Measurements from ENCODE around the gene ANGEL1. TPM values are rescaled to one million over a fixed set of nuclear protein-coding genes. Genes with fewer than 3 reads are reported as not detected.

The ANGEL1 gene
- total RNA-seq, 2 experiments from 2014 or later, result 17.6 to 33.7 TPM

- H3K36me3 ChIP-seq (ENCODE audit: insufficient read depth, low read length), result peaks cover 14% of the 10 kb centered on the region; the same call in 1 of the 2 replicates
- CTCF ChIA-PET (ENCODE audit: unreplicated experiment), result interaction anchor here (0.7 kb wide), 1 partner anchor 701 kb away, joined by 3 read pairs; no protein-coding TSS in a partner anchor
- H3K27ac ChIP-seq (ENCODE audit: low read depth, low read length, poor library complexity, severe bottlenecking), result no peak overlapping the region
- no peaks in the 10 kb centered on the region for H3K9me3 ChIP-seq (ENCODE audit: low read length)
- H3K4me3 ChIP-seq (ENCODE audit: low read depth, low read length, poor library complexity, severe bottlenecking), result no peak overlapping the region
- H3K4me1 ChIP-seq (ENCODE audit: insufficient read depth, low read length, poor library complexity, severe bottlenecking), result no peaks in the 10 kb centered on the region
- H2AFZ ChIP-seq (ENCODE audit: low read length), result no peak overlapping the region
- H3K9me2 ChIP-seq (ENCODE audit: insufficient read depth, low read length), result no peaks in the 10 kb centered on the region
- intact Hi-C loops (cut with micrococcal nuclease; ENCODE audit: unreplicated experiment), result no loop called here
- TF ChIP-seq EZH2phosphoT487 (IDR thresholded peaks at IDR 0.05; ENCODE audit: borderline replicate concordance, low read depth, low read length) (no peak), CTCF (conservative IDR thresholded peaks at IDR 0.05; ENCODE audit: low read length) (no peak)
- no peaks in the 10 kb centered on the region for H3K79me2 ChIP-seq (ENCODE audit: insufficient read depth, low read depth, low read length)
- H3K4me2 ChIP-seq (ENCODE audit: low read length), result no peak overlapping the region
- H4K20me1 ChIP-seq (ENCODE audit: insufficient read depth, low read length), result no peaks in the 10 kb centered on the region
- no TSS peak for BruUV-seq (replicated peaks)
- POLR2A ChIA-PET, result interaction anchor here (0.9 to 1.4 kb wide), 2 partner anchors 12 to 30 kb away, joined by 3 to 6 read pairs; no protein-coding TSS in a partner anchor
- DNase-seq (ENCODE audit: low spot score), result no peak
Measured at GRCh38 chr14:76780875-76781647, 31.6 kb downstream of the ANGEL1 start.

- Histone ChIP-seq H3K4me3 (ENCODE audit: low read depth, low read length, poor library complexity, severe bottlenecking) (no peak overlapping the region), H4K20me1 (ENCODE audit: insufficient read depth, low read length) (no peaks in the 10 kb centered on the region), H2AFZ (ENCODE audit: low read length) (no peak overlapping the region), H3K9me2 (ENCODE audit: insufficient read depth, low read length) (no peaks in the 10 kb centered on the region), H3K79me2 (ENCODE audit: insufficient read depth, low read depth, low read length) (no peaks in the 10 kb centered on the region), H3K27ac (ENCODE audit: low read depth, low read length, poor library complexity, severe bottlenecking) (no peak overlapping the region), H3K36me3 (ENCODE audit: insufficient read depth, low read length) (peaks cover 8% of the 10 kb centered on the region; the same call in 1 of the 2 replicates), H3K9me3 (ENCODE audit: low read length) (no peaks in the 10 kb centered on the region), H3K4me2 (ENCODE audit: low read length) (no peak overlapping the region), H3K4me1 (ENCODE audit: insufficient read depth, low read length, poor library complexity, severe bottlenecking) (no peaks in the 10 kb centered on the region)
- intact Hi-C loops (cut with micrococcal nuclease; ENCODE audit: unreplicated experiment), result no loop called here
- ChIA-PET POLR2A (interaction anchor here (0.9 to 1.4 kb wide), 2 partner anchors 11 to 30 kb away, joined by 3 to 6 read pairs; no protein-coding TSS in a partner anchor), CTCF (ENCODE audit: unreplicated experiment) (interaction anchor here (0.7 kb wide), 1 partner anchor 702 kb away, joined by 3 read pairs; no protein-coding TSS in a partner anchor)
- no peak for DNase-seq (ENCODE audit: low spot score)
- no TSS peak for BruUV-seq (replicated peaks)
- TF ChIP-seq EZH2phosphoT487 (IDR thresholded peaks at IDR 0.05; ENCODE audit: borderline replicate concordance, low read depth, low read length) (no peak), CTCF (conservative IDR thresholded peaks at IDR 0.05; ENCODE audit: low read length) (no peak)
Measured at GRCh38 chr14:76780360-76780759, 32.3 kb downstream of the ANGEL1 start.

GRCh38 chr14:76780058-76780345 lies 32.7 kb downstream of the ANGEL1 start:
- H3K4me1 ChIP-seq (ENCODE audit: insufficient read depth, low read length, poor library complexity, severe bottlenecking), result no peaks in the 10 kb centered on the region
- H3K36me3 ChIP-seq (ENCODE audit: insufficient read depth, low read length), result peaks cover 8% of the 10 kb centered on the region; the same call in 1 of the 2 replicates
- H3K4me2 ChIP-seq (ENCODE audit: low read length), result no peak overlapping the region
- ChIA-PET CTCF (ENCODE audit: unreplicated experiment) (no interaction called here), POLR2A (interaction anchor here (0.6 to 0.9 kb wide), 2 partner anchors 31 to 218 kb away, joined by 3 to 6 read pairs; no protein-coding TSS in a partner anchor)
- BruUV-seq (replicated peaks), result no TSS peak
- no peaks in the 10 kb centered on the region for H3K9me2 ChIP-seq (ENCODE audit: insufficient read depth, low read length)
- no peaks in the 10 kb centered on the region for H4K20me1 ChIP-seq (ENCODE audit: insufficient read depth, low read length)
- no peak overlapping the region for H3K27ac ChIP-seq (ENCODE audit: low read depth, low read length, poor library complexity, severe bottlenecking)
- TF ChIP-seq EZH2phosphoT487 (IDR thresholded peaks at IDR 0.05; ENCODE audit: borderline replicate concordance, low read depth, low read length) (no peak), CTCF (conservative IDR thresholded peaks at IDR 0.05; ENCODE audit: low read length) (no peak)
- intact Hi-C loops (cut with micrococcal nuclease; ENCODE audit: unreplicated experiment), result no loop called here
- no peaks in the 10 kb centered on the region for H3K79me2 ChIP-seq (ENCODE audit: insufficient read depth, low read depth, low read length)
- H2AFZ ChIP-seq (ENCODE audit: low read length), result no peak overlapping the region
- DNase-seq (ENCODE audit: low spot score), result no peak
- no peaks in the 10 kb centered on the region for H3K9me3 ChIP-seq (ENCODE audit: low read length)
- no peak overlapping the region for H3K4me3 ChIP-seq (ENCODE audit: low read depth, low read length, poor library complexity, severe bottlenecking)

Measured in OCI-LY7 (cell line).